Testis (tissue), 3 donors: Measurements from ENCODE around the gene FERMT3. TPM values are rescaled to one million over a fixed set of nuclear protein-coding genes. Genes with fewer than 3 reads are reported as not detected.
"Not testable (repeated sequence)": the region's sequence is repeated elsewhere in the genome, so short reads cannot be mapped to it uniquely, and the experiment has no call there.

ENCODE experiments used
- DNase-seq: peaks from one replicate; pipeline ENCODE4 v3.0.0-alpha.2; 2019
- H3K27ac ChIP-seq, 2 donors: fragments of 200-600 bp; sonication (generic); one replicate each; pipeline ENCODE4 v1.5.1; 2019
- H3K27me3 ChIP-seq: fragments of 200-600 bp; sonication (generic); one replicate; pipeline ENCODE4 v1.5.1; 2019
- H3K36me3 ChIP-seq: fragments of 200-600 bp; sonication (generic); one replicate; pipeline ENCODE4 v1.5.1; 2017; ENCODE audit warnings: low read depth; ENCODE audit errors: missing control alignments
- H3K4me1 ChIP-seq: fragments of 200-600 bp; sonication (generic); one replicate; pipeline ENCODE4 v1.5.1; 2019
- H3K4me3 ChIP-seq, 2 donors: fragments of 200-600 bp; sonication (generic); one replicate each; pipeline ENCODE4 v1.5.1; 2017 to 2019
- H3K9me3 ChIP-seq: fragments of 200-600 bp; sonication (generic); one replicate; pipeline ENCODE4 v1.5.1; 2017
- POLR2A ChIP-seq: fragments of 450-650 bp; IDR thresholded peaks from one replicate; pipeline ENCODE4 v1.6.1; 2017; ENCODE audit warnings: antibody characterized with exemption, mild to moderate bottlenecking, moderate library complexity
- WGBS, 2 donors: methylation state at CpG; one replicate each; pipeline ENCODE4 v1.1.5; 2018; 5-methylcytosine and 5-hydroxymethylcytosine counted together
- intact Hi-C: fragments of 100-400 bp; cut with DNase I; formaldehyde crosslinking; loops from one replicate; pipeline ENCODE4 v1.15.1; 2023; ENCODE audit warnings: low total_unique reads
- polyA plus RNA-seq: library from polyadenylated mRNA; stranded (reverse); fragments of 350-450 nt; fragmentation: Illumina TruSeq; extraction: RNeasy Lipid Tissue Mini Kit (QIAGEN cat#74804); gene quantifications from one replicate; pipeline ENCODE4 v1.2.3, GENCODE V29; 2014; ENCODE audit warnings: low read depth, low replicate concordance; ENCODE audit not compliant: insufficient read depth
- total RNA-seq, 2 donors: library from RNA; depleted of rRNA; stranded (reverse); fragments of >200 nt; gene quantifications; one replicate each; pipeline ENCODE4 v1.2.3, GENCODE V29; 2016
- TF ChIP-seq, protein P1 (sequence below), 3 experiments: fragments of 450-650 bp in 2 of 3; fragments of 200-600 bp in 1 of 3; sonication (generic) in 1 of 3; IDR thresholded peaks; one replicate each; pipeline ENCODE4 v1.5.1; 2016 to 2019; ENCODE audit warnings: antibody characterized with exemption in 3 of 3, mild to moderate bottlenecking in 2 of 3, moderate library complexity in 1 of 3

Gene FERMT3
- total and polyA plus RNA-seq, 3 donors from 2014 or later = 7.2 to 10.9 (median 8.2) TPM

DNA sequence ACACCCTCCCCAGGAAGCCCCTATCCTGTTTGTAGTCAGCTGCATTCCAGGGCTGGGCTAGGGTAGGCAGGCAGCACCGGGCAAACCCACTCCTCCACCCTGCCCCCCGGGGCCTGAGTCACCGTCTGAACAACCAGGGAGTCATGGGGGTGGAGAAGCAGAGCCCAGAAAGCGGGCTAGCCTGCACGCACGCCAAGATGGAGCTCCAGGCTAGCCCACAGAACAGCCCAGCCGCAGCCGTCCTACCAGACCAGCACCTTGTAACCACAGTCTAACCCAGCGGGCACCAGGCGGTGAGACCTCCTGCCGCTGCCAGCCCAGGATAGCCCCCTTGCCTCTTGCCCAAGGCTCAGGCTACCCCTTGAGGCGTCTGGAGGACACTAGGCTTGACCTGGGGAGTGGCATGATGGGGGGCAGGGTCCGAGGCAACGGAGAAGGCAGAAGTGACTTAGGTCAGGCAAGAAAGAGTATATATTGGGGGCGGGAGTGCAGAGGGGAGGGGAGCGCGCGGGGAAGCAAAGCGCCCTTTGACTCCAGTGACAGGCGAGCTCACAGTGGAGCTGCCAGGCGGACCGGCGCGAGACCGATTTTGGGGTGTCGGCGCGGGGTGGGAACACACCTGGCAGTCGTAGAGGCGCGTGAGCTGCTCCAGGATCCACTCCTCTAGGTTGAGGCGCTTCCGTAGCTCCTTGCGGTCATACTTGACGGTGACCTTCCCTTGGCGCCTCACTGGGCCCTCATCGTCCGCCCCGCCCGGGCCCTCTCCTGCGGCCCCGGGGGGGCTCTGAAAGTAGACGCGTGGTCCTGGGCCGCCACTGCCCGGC is 39.5 kb downstream of the FERMT3 start:
- TF ChIP-seq, protein P1, sequence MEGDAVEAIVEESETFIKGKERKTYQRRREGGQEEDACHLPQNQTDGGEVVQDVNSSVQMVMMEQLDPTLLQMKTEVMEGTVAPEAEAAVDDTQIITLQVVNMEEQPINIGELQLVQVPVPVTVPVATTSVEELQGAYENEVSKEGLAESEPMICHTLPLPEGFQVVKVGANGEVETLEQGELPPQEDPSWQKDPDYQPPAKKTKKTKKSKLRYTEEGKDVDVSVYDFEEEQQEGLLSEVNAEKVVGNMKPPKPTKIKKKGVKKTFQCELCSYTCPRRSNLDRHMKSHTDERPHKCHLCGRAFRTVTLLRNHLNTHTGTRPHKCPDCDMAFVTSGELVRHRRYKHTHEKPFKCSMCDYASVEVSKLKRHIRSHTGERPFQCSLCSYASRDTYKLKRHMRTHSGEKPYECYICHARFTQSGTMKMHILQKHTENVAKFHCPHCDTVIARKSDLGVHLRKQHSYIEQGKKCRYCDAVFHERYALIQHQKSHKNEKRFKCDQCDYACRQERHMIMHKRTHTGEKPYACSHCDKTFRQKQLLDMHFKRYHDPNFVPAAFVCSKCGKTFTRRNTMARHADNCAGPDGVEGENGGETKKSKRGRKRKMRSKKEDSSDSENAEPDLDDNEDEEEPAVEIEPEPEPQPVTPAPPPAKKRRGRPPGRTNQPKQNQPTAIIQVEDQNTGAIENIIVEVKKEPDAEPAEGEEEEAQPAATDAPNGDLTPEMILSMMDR (IDR thresholded peaks at IDR 0.05) = no peak
- no peak for TF ChIP-seq POLR2A
- Histone ChIP-seq H3K27me3 (no peaks in the 10 kb centered on the region), H3K9me3 (no peaks in the 10 kb centered on the region), H3K27ac (peak overlapping the region; percentile 24 to 75), H3K36me3 (no peaks in the 10 kb centered on the region), H3K4me3 (peak overlapping the region; percentile 47 to 60), H3K4me1 (peaks cover 45% of the 10 kb centered on the region)
- intact Hi-C loops = no loop called here
- WGBS, 2 donors = 2 to 3% methylated on average over 24 to 46 of the region's 46 CpGs
- DNase-seq = peak; percentile 50

DNA sequence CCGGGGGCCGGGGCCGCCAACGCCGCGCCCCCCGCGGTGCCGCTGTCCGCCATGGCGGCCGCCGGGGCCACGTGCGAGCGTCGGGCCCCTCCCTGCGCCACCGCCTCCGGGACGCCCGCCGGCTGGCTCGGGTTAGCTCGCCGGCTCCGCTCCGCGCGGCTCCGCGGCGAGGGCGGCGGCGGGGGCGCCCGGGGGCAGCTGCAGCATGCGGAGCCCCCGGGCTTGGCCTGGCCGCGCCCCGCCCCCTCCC is 40.0 kb downstream of the FERMT3 start:
- DNase-seq, intact Hi-C loops, H3K9me3 ChIP-seq, H3K36me3 ChIP-seq, H3K27me3 ChIP-seq: not testable (repeated sequence)
- peak overlapping the region in 1 of 2 donors; percentile 68 for H3K27ac ChIP-seq
- H3K4me3 ChIP-seq = peak overlapping the region; percentile 47 to 60
- 1% methylated on average over 26 of the region's 43 CpGs; no CpG with 5 or more reads in 1 of the 2 donors for WGBS, 2 donors
- H3K4me1 ChIP-seq = peaks cover 45% of the 10 kb centered on the region

DNA sequence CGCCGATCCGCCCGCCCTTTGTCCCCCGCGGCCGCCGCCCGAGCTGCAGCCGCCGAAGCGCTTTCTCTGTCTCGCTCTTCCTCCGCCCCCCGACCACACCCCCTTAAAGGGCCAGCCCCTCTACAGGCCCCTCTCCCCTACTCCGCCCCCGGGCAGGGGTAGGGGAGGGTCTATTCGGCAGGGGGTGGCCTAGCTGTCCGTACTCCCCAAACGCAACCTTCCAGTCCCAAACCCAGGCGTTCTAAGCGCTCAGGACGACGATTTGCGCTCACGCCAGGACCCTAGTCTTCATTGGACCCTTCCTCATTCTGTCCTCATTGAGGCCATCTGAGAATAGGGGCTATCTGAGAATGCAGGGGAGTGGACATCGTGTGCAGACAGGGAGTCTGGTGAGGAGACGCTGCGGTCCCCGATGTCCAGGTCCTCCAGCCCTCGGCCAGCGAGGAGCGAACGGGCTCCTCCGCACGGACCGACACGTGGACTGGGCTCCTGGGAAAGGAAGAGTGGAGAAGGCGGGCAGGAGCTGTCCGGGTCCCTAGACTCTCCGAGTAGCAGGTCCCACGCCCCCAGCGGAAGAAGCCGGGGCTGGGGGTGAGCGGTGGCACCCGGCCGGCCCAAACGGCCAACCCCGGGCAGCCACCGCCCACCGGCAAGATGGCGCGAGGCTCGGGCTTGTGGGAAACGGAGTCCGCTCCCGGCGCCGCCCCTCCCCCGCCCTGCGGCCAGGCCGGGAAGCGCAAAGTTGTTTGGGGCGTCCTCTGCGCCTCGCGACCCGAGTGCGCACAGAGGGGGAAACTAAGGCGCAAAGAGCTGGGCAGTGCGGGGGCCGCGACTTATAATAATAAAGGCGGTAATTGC is 40.6 kb downstream of the FERMT3 start, which contains the start of gene PPP1R14B:
Gene PPP1R14B (minus strand): TSS at position 73 of the 858 bp plus-strand sequence. CDS start 270 bp downstream, outside the sequence.
- Histone ChIP-seq H3K4me1 (peaks cover 47% of the 10 kb centered on the region), H3K27ac (peak within 1 kb of the TSS; percentile 75), H3K4me3 (peak within 1 kb of the TSS; percentile 47 to 80), H3K27me3 (no peaks in the 10 kb centered on the region), H3K9me3 (no peaks in the 10 kb centered on the region), H3K36me3 (no peaks in the 10 kb centered on the region)
- TF ChIP-seq, protein P1 (IDR thresholded peaks at IDR 0.05) = peak in 2 of 3 experiments; percentile 20 to 33
- no peak for TF ChIP-seq POLR2A
- intact Hi-C loops = no loop called here
- DNase-seq = peak; percentile 87
- WGBS, 2 donors = 0 to 1% methylated on average over 34 to 53 of the region's 74 CpGs

DNA sequence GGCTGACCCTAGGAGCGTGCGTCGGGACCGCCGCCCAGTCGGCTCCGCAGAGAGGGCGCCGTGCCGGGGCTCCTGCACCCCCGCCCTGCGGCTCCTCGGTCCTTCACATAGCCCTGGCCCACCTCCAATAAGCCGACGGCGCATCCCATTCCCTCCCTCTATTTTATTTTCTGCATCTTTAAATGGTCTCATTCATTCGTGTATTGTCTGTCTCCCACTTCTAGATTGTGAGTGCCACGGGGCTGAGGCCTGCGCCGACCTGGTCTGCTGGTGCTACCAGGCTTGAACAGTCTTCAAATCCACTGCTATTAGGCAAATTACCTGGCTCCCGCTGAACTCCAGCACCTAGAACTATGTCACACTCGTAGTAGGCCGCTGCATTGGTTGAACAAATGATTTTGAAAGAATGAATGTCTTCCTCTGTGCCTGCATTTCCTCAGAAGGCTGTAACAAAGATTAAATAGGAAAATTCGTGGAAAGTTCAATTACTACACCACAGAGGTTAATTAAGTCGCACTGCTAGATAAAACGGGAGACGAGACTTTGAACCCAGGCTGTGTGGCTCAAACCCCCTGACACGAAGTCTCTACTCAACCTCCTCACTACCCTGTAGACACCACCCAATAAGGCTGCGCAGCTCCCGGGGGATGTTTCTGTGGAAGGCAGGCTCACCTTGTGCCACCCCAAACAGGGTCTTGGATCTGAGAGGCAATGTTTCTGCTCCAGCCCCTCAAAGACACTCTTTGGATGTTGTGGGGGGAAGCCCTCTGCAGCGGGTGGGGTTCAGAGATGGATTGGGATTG is 41.4 kb downstream of the FERMT3 start:
- Histone ChIP-seq H3K4me3 (peak overlapping the region; percentile 47 to 80), H3K27me3 (no peaks in the 10 kb centered on the region), H3K36me3 (no peaks in the 10 kb centered on the region), H3K4me1 (peaks cover 47% of the 10 kb centered on the region), H3K9me3 (no peaks in the 10 kb centered on the region), H3K27ac (peak overlapping the region; percentile 68 to 75)
- peak; percentile 58 for DNase-seq
- TF ChIP-seq, protein P1 (IDR thresholded peaks at IDR 0.05) = no peak
- no peak for TF ChIP-seq POLR2A
- WGBS, 2 donors = 28 to 29% methylated on average over 23 to 31 of the region's 31 CpGs
- intact Hi-C loops = no loop called here
